Iris pigment epithelial cell (primary cell): ENCODE measurements around the gene LYZL2.
"Not testable (repeated sequence)": the region's sequence is repeated elsewhere in the genome, so short reads cannot be mapped to it uniquely, and the experiment has no call there.

Experiments used
- DNase-seq: peaks from one replicate; pipeline ENCODE4 v3.0.0-alpha.2; 2011; ENCODE audit warnings: low read depth

Gene LYZL2

DNA sequence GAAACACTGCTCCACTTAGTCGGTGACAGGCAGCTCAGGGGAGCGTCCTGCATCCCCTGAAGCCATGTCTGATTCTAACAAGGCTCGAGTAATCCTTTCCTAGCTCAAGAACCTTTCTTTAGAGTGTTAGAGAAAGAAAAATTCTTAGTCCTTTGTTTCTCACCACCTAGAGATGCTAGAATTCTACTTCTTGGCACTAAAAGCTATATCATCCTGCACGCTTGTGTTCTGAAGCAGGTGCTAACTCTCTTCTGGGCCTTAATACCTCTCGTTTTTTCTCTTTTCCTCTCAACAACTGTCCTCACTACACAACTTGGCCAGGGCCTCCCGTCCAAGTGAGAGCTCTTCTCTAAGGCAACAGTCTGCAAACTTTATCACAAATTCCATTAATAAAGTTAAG is at the start of gene LYZL2:
LYZL2 (minus strand) TSS at position 101 of the 400 bp plus-strand sequence. CDS start 2,838 bp downstream, outside the sequence.
- DNase-seq = no peak

DNA sequence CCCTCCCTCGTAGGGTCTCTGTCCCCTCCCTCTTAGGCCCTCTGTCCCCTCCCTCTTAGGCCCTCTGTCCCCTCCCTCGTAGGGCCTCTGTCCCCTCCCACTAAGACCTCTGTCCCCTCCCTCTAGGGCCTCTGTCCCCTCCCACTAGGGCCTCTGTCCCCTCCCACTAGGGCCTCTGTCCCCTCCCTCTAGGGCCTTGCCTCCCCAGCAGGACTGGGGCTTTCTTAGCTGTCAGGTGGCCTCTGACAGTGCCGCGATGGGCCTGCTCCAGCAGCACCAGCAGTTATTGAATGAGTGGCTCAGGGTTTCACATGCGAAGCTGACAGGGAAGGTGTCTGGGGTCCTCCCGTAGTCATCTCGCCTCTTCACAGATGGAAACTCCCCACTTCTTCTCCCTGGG is 48.1 kb upstream of the LYZL2 start:
- DNase-seq = not testable (repeated sequence)

- not testable (repeated sequence) for DNase-seq
Observed at GRCh38 chr10:30677146-30677545, 47.6 kb upstream of the LYZL2 start.

GRCh38 chr10:30675791-30676718 is 46.5 kb upstream of the LYZL2 start:
- no peak for DNase-seq

GRCh38 chr10:30674796-30675195 is 45.2 kb upstream of the LYZL2 start:
- DNase-seq = no peak

GRCh38 chr10:30673262-30673661 is 43.7 kb upstream of the LYZL2 start:
- DNase-seq = not testable (repeated sequence)

DNA sequence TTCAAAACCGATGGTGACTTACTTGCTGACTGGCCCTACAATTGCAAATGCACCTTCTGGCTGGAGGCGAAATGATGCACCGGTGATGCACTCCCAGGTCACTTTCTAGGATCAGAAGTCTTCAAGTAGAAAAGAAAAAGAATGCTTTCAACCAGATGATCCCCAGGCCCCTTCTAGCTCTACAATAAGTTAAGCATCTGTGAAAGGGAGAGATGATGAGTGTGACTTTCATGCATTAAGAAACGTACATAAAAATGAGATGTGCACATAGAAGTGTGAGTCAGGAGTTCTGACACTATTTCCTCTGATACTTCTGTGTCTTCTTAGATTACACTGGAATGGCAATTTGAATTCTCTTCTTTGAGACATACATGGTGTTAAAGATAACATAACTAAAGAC is 42.8 kb upstream of the LYZL2 start:
- not testable (repeated sequence) for DNase-seq

- peak; percentile 76 for DNase-seq
Observed at GRCh38 chr10:30671026-30671616, 41.6 kb upstream of the LYZL2 start.

GRCh38 chr10:30667982-30668381 is 38.4 kb upstream of the LYZL2 start:
- not testable (repeated sequence) for DNase-seq

GRCh38 chr10:30663403-30663802 is 33.9 kb upstream of the LYZL2 start:
- DNase-seq = not testable (repeated sequence)

- no peak for DNase-seq
Observed at GRCh38 chr10:30662814-30663213, 33.3 kb upstream of the LYZL2 start.

DNA sequence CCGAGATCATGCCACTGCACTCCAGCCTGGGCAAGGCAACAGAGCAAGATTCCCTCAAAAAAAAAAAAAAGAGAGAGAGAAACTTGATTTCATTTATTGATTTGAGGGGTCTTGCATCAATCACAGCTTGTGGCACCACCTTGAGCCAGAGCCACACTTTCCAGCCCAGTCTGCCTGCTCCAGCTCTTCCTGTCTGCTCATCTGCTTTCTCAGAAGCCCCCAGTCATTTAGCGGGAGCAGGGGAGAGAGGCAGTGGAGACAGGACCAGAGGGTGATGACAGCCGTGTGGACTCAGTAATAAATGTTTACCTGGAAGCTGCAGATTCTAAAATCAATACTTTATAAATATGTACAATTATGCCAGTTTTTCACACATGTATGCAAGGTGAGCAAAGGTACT is 30.8 kb upstream of the LYZL2 start:
- not testable (repeated sequence) for DNase-seq

- DNase-seq = no peak
Observed at GRCh38 chr10:30656233-30656632, 26.7 kb upstream of the LYZL2 start.

DNA sequence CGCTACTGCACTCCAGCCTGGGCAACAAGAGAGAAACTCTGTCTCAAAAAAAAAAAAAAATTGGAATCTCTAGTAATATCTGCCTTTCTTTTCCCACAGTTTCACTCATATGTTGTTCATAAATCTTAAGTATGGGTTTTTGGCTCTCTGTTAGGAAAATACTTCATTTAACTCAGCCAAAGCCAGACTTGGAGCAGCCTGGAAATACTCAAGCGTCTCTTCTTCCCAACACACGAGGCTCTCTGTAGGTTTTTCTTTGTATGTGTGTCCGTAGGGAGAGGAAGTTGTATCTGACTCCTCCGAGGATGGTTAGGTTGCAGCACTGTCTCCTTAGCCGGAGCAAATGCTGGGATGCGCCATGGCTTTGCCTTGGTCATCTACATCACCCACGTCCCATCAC is 25.4 kb upstream of the LYZL2 start:
- not testable (repeated sequence) for DNase-seq

GRCh38 chr10:30651470-30652397 is 22.2 kb upstream of the LYZL2 start:
- peak; percentile 59 for DNase-seq

DNA sequence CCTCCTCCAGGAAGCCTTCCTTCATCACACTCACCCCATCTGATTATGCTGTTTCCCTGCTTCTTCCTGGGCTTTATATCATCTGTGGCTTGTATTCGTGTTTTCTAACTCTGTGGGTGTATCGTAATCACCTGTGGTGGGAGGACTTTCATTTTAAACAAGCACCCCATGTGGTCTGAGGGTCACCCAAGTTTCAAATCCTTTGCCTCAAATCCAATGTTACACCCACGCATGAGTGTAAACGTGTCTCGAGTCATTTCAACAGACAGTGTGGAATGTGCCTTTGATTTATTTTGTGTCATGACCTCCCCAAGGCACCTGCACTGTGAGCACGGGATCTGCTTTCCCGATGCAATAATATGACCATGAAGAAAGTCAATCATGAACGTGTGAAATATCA is 17.5 kb upstream of the LYZL2 start:
- no peak for DNase-seq

- peak; percentile 42 for DNase-seq
Observed at GRCh38 chr10:30645340-30645827, 15.8 kb upstream of the LYZL2 start.

- DNase-seq = not testable (repeated sequence)
Observed at GRCh38 chr10:30644408-30644861, 14.9 kb upstream of the LYZL2 start.

DNA sequence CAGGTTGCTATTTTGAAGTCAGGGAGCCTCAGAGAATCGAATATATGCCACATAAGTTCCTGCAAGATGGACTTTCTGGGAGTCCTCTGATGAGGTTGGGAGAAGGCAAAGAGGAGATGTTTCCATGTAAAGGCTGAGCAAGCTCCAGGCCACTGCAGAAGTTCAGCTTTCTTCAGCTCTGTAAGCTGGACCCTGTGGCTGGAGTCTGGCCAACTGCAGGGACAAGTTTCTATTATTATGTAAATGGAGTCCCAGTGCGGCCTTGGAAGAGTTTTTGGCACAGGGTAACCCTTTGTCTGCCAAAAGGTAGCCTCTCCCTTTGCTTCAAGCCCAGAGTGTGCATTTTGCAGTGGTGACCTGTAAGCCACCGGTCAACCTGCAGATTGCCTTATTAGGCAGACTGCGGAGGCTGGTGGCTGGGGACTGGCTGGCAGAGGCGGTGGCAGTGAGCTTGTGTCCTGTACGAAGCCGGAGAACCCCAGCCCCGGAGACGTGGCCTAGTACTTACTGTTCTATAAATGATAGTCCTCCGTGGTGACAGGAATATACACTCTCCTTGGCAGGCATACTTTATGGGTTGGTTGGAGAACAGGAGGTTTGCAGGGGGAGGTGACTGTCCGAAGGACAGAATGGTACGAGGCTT is 14.1 kb upstream of the LYZL2 start:
- not testable (repeated sequence) for DNase-seq

DNA sequence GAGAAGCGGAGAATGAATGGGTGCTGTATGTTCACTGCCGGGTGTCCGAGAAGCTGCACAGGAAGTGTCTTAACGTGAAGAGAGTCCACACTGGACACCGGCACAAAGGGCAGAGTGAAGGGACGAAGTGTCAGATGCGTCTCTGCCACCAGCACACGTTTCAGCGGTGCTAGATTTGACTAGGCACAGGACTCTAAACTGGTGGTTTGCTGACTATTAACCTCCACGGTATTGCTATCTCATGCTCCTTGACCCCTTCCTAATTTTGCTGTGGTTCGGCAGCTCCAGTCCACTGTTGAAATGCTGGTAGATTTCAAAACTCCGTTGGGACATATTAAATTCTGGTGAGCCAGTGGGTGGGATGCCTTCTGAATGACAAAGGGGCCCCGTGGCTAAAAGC is 13.3 kb upstream of the LYZL2 start:
- not testable (repeated sequence) for DNase-seq
